ENCODE measurements around the gene TMEM150B. TPM values are rescaled to one million over a fixed set of nuclear protein-coding genes. Genes with fewer than 3 reads are reported as not detected.

Gene TMEM150B
- total RNA-seq, 1 donor from 2014 or later: not detected

- no peak for DNase-seq (ENCODE audit: low read depth)
- H3K9me3 Mint-ChIP-seq (ENCODE audit: unreplicated experiment): no peaks in the 10 kb centered on the region
- no peak for TF ChIP-seq CTCF (IDR thresholded peaks at IDR 0.05; ENCODE audit: insufficient read depth, low read depth, low read length)
- no peak for TF ChIP-seq EZH2 (IDR thresholded peaks at IDR 0.05; ENCODE audit: insufficient read depth, low read length)
- Histone ChIP-seq H3K9me3 (ENCODE audit: insufficient read depth, low read depth, low read length) (no peaks in the 10 kb centered on the region), H3K27me3 (ENCODE audit: insufficient read depth, low read length) (no peaks in the 10 kb centered on the region), H3K4me2 (ENCODE audit: low read length) (peak overlapping the region; percentile 70), H3K4me3 (ENCODE audit: insufficient read depth, low read depth, low read length) (no peak overlapping the region), H3K27ac (ENCODE audit: low read depth, low read length) (peak overlapping the region; percentile 82), H3K79me2 (ENCODE audit: insufficient read depth, low read length) (peaks cover 16% of the 10 kb centered on the region), H4K20me1 (ENCODE audit: insufficient read depth, low read length) (peaks cover 6% of the 10 kb centered on the region), H3K9ac (ENCODE audit: low read length) (peak overlapping the region; percentile 73), H2AFZ (ENCODE audit: low read depth, low read length) (peak overlapping the region; percentile 73), H3K36me3 (ENCODE audit: insufficient read depth, low read length) (no peaks in the 10 kb centered on the region), H3K4me1 (ENCODE audit: insufficient read depth, low read length) (peaks cover 55% of the 10 kb centered on the region)
- H3K27ac Mint-ChIP-seq (ENCODE audit: unreplicated experiment): peak overlapping the region; percentile 93
- FAIRE-seq: no peak
- no peaks in the 10 kb centered on the region for H3K27me3 Mint-ChIP-seq (ENCODE audit: low read depth, unreplicated experiment)
- H3K4me1 Mint-ChIP-seq (ENCODE audit: low read depth, unreplicated experiment): peaks cover 26% of the 10 kb centered on the region
- H3K4me3 Mint-ChIP-seq (ENCODE audit: unreplicated experiment): peak overlapping the region; percentile 64
- no peaks in the 10 kb centered on the region for H3K36me3 Mint-ChIP-seq (ENCODE audit: low read depth, unreplicated experiment)
Measured at GRCh38 chr19:55373306-55373992, 48.3 kb upstream of the TMEM150B start.

- Mint-ChIP-seq H3K36me3 (ENCODE audit: low read depth, unreplicated experiment) (peaks cover 2% of the 10 kb centered on the region), H3K27ac (ENCODE audit: unreplicated experiment) (peak overlapping the region; percentile 75), H3K9me3 (ENCODE audit: unreplicated experiment) (no peaks in the 10 kb centered on the region), H3K4me3 (ENCODE audit: unreplicated experiment) (peak overlapping the region; percentile 47), H3K4me1 (ENCODE audit: low read depth, unreplicated experiment) (peaks cover 29% of the 10 kb centered on the region), H3K27me3 (ENCODE audit: low read depth, unreplicated experiment) (no peaks in the 10 kb centered on the region)
- H3K4me3 ChIP-seq (ENCODE audit: insufficient read depth, low read depth, low read length): no peak overlapping the region
- H3K27me3 ChIP-seq (ENCODE audit: insufficient read depth, low read length): no peaks in the 10 kb centered on the region
- peaks cover 51% of the 10 kb centered on the region for H3K4me1 ChIP-seq (ENCODE audit: insufficient read depth, low read length)
- H4K20me1 ChIP-seq (ENCODE audit: insufficient read depth, low read length): peaks cover 14% of the 10 kb centered on the region
- H3K9me3 ChIP-seq (ENCODE audit: insufficient read depth, low read depth, low read length): no peaks in the 10 kb centered on the region
- H3K4me2 ChIP-seq (ENCODE audit: low read length): peak overlapping the region; percentile 70
- H3K9ac ChIP-seq (ENCODE audit: low read length): peak overlapping the region; percentile 74
- H3K79me2 ChIP-seq (ENCODE audit: insufficient read depth, low read length): peaks cover 25% of the 10 kb centered on the region
- H2AFZ ChIP-seq (ENCODE audit: low read depth, low read length): no peak overlapping the region
- peak; percentile 44 for DNase-seq (ENCODE audit: low read depth)
- peak overlapping the region; percentile 82 for H3K27ac ChIP-seq (ENCODE audit: low read depth, low read length)
- TF ChIP-seq EZH2 (IDR thresholded peaks at IDR 0.05; ENCODE audit: insufficient read depth, low read length): no peak
- TF ChIP-seq CTCF (IDR thresholded peaks at IDR 0.05; ENCODE audit: insufficient read depth, low read depth, low read length): no peak
- peaks cover 3% of the 10 kb centered on the region for H3K36me3 ChIP-seq (ENCODE audit: insufficient read depth, low read length)
- FAIRE-seq: no peak
Measured at GRCh38 chr19:55372316-55373081, 47.4 kb upstream of the TMEM150B start.

Data from astrocyte (in vitro differentiated cells and primary cell).